ENCODE results near the gene RAP1GDS1.
"Not testable (repeated sequence)": the region's sequence is repeated elsewhere in the genome, so short reads cannot be mapped to it uniquely, and the experiment has no call there.

RAP1GDS1 gene

DNA sequence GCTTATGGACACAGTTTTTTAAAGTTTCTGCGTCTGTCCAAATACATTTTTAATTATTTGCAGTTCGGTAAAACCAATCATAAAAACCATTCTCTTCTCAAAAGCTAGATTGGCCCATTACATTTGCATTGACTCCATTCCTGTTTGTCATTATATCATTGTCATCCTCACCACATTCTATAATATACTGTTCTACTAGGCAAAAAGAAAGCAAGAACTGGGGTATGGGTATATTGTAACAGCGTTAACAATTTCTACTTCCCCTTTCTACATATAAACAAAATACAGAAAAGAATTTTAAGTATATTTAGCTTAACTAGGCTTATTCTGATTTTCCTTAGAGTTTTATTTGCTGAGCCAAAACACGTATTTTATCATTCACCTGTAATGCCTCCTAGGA is 91.8 kb downstream of the RAP1GDS1 start:
- no peaks in the 10 kb centered on the region for H3K9me3 Mint-ChIP-seq
- H3K4me3 Mint-ChIP-seq: no peak overlapping the region
- H3K27ac Mint-ChIP-seq: no peak overlapping the region
- H3K4me1 Mint-ChIP-seq (ENCODE audit: low read depth): no peaks in the 10 kb centered on the region
- peaks cover 23% of the 10 kb centered on the region for H3K36me3 Mint-ChIP-seq (ENCODE audit: low read depth)
- H3K27me3 Mint-ChIP-seq (ENCODE audit: low read depth): no peaks in the 10 kb centered on the region

- Mint-ChIP-seq H3K27me3 (ENCODE audit: low read depth) (no peaks in the 10 kb centered on the region), H3K36me3 (ENCODE audit: low read depth) (peaks cover 19% of the 10 kb centered on the region), H3K9me3 (peaks cover 4% of the 10 kb centered on the region), H3K4me1 (ENCODE audit: low read depth) (peaks cover 7% of the 10 kb centered on the region), H3K27ac (no peak overlapping the region), H3K4me3 (no peak overlapping the region)
Observed at GRCh38 chr4:98358630-98359248, 97.6 kb downstream of the RAP1GDS1 start.

GRCh38 chr4:98359646-98360045 is 98.5 kb downstream of the RAP1GDS1 start:
- Mint-ChIP-seq H3K9me3 (peaks cover 4% of the 10 kb centered on the region), H3K27ac (no peak overlapping the region), H3K4me1 (ENCODE audit: low read depth) (peaks cover 7% of the 10 kb centered on the region), H3K4me3 (no peak overlapping the region), H3K36me3 (ENCODE audit: low read depth) (peaks cover 22% of the 10 kb centered on the region), H3K27me3 (ENCODE audit: low read depth) (no peaks in the 10 kb centered on the region)

DNA sequence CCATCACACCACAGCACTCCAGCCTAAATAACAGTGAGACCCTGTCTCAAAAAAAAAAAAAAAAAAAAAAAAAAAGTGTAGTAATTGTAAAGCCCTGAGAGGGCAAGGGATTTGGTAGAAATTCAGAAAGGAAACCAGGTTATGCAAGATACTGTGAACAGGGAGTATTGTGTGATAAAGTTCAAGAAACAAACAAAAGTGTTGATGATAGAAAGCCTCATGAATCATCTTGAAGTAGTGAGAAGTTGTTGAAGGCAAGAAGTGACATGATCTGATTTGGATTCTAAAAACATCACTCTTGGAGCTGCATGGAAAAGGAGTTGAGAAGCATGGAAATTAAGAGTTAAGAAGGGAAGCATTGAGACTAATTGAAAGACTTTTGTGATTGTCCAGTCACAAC is 102.2 kb downstream of the RAP1GDS1 start:
- Mint-ChIP-seq H3K27me3 (ENCODE audit: low read depth) (no peaks in the 10 kb centered on the region), H3K9me3 (peaks cover 20% of the 10 kb centered on the region), H3K4me3 (no peak overlapping the region), H3K27ac (no peak overlapping the region), H3K36me3 (ENCODE audit: low read depth) (peaks cover 42% of the 10 kb centered on the region), H3K4me1 (ENCODE audit: low read depth) (peaks cover 7% of the 10 kb centered on the region)

DNA sequence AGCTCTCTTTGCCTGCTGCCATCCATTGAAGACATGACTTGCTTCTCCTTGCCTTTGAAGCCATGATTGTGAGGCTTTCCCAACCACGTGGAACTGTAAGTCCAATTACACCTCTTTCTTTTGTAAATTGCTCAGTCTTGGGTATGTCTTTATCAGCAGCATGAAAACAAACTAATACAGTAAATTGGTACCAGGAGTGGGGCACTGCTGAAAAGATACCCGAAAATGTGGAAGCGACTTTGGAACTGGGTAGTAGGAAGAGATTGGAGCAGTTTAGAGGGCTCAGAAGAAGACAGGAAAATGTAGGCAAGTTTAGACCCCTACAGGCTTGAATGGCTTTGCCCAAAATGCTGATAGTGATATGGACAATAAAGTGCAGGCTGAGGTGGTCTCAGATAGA is 105.1 kb downstream of the RAP1GDS1 start:
- not testable (repeated sequence) for H3K27me3 Mint-ChIP-seq (ENCODE audit: low read depth); H3K4me1 Mint-ChIP-seq (ENCODE audit: low read depth); H3K4me3 Mint-ChIP-seq; H3K27ac Mint-ChIP-seq
- Mint-ChIP-seq H3K9me3 (peaks cover 32% of the 10 kb centered on the region), H3K36me3 (ENCODE audit: low read depth) (peaks cover 43% of the 10 kb centered on the region)

DNA sequence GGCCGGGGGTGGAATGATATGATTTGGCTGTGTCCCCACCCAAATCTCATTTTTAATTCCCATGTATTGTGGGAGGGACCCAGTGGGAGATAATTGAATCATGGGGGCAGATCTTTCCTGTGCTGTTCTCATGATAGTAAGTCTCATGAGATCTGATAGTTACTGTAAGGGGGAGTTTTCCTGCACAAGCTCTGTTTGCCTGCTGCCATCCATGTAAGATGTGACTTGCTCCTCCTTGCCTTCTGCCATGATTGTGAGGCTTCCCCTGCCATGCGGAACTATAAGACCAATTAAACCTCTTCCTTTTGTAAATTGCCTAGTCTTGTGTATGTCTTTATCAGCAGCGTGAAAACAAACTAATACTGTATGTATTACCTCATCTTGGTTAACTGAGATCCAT is 106.8 kb downstream of the RAP1GDS1 start:
- H3K27me3 Mint-ChIP-seq (ENCODE audit: low read depth); H3K4me1 Mint-ChIP-seq (ENCODE audit: low read depth); H3K27ac Mint-ChIP-seq: not testable (repeated sequence)

DNA sequence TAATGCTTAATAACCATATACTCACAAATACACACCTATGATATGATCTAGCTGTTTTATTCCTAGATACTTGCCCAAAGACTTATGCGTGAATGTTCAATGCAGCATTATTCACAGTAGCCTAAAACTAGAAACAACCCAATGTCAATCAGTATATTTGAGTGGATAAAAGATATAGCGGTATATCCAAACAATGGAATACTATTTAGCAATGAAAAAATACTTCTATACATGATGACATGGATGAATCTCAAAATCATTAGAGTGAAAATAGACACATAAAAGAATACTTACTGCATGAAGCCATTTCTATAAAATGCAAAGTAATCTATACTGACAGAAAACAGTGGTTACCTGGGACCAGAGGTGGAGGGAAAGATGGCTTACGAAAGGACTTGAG is 108.1 kb downstream of the RAP1GDS1 start:
- Mint-ChIP-seq H3K4me3 (no peak overlapping the region), H3K36me3 (ENCODE audit: low read depth) (peaks cover 37% of the 10 kb centered on the region), H3K4me1 (ENCODE audit: low read depth) (no peaks in the 10 kb centered on the region), H3K9me3 (peaks cover 29% of the 10 kb centered on the region), H3K27me3 (ENCODE audit: low read depth) (no peaks in the 10 kb centered on the region), H3K27ac (no peak overlapping the region)

More for the DNA sequence above, 106.8 kb downstream of the RAP1GDS1 start:
- not testable (repeated sequence) for H3K4me3 Mint-ChIP-seq
- Mint-ChIP-seq H3K9me3 (peaks cover 32% of the 10 kb centered on the region), H3K36me3 (ENCODE audit: low read depth) (peaks cover 39% of the 10 kb centered on the region)

GRCh38 chr4:98374643-98375042 is 113.5 kb downstream of the RAP1GDS1 start:
- Mint-ChIP-seq H3K4me3 (no peak overlapping the region), H3K9me3 (peaks cover 3% of the 10 kb centered on the region), H3K4me1 (ENCODE audit: low read depth) (peaks cover 4% of the 10 kb centered on the region), H3K36me3 (ENCODE audit: low read depth) (peaks cover 11% of the 10 kb centered on the region), H3K27ac (no peak overlapping the region), H3K27me3 (ENCODE audit: low read depth) (no peaks in the 10 kb centered on the region)

GRCh38 chr4:98377559-98377958 is 116.4 kb downstream of the RAP1GDS1 start:
- no peaks in the 10 kb centered on the region for H3K27me3 Mint-ChIP-seq (ENCODE audit: low read depth)
- H3K9me3 Mint-ChIP-seq: no peaks in the 10 kb centered on the region
- peaks cover 5% of the 10 kb centered on the region for H3K36me3 Mint-ChIP-seq (ENCODE audit: low read depth)
- H3K4me1 Mint-ChIP-seq (ENCODE audit: low read depth): peaks cover 5% of the 10 kb centered on the region
- H3K4me3 Mint-ChIP-seq: no peak overlapping the region
- H3K27ac Mint-ChIP-seq: no peak overlapping the region

GRCh38 chr4:98381306-98381705 is 120.1 kb downstream of the RAP1GDS1 start:
- no peak overlapping the region for H3K27ac Mint-ChIP-seq
- H3K4me1 Mint-ChIP-seq (ENCODE audit: low read depth): peaks cover 4% of the 10 kb centered on the region
- no peak overlapping the region for H3K4me3 Mint-ChIP-seq

GRCh38 chr4:98383431-98384106 is 122.4 kb downstream of the RAP1GDS1 start:
- no peaks in the 10 kb centered on the region for H3K27me3 Mint-ChIP-seq (ENCODE audit: low read depth)
- H3K27ac Mint-ChIP-seq: no peak overlapping the region
- no peaks in the 10 kb centered on the region for H3K9me3 Mint-ChIP-seq
- H3K4me1 Mint-ChIP-seq (ENCODE audit: low read depth): peaks cover 2% of the 10 kb centered on the region
- no peak overlapping the region for H3K4me3 Mint-ChIP-seq
- peaks cover 1% of the 10 kb centered on the region for H3K36me3 Mint-ChIP-seq (ENCODE audit: low read depth)

More at GRCh38 chr4:98381306-98381705, 120.1 kb downstream of the RAP1GDS1 start:
- Mint-ChIP-seq H3K36me3 (ENCODE audit: low read depth) (peaks cover 1% of the 10 kb centered on the region), H3K9me3 (no peaks in the 10 kb centered on the region), H3K27me3 (ENCODE audit: low read depth) (no peaks in the 10 kb centered on the region)

GRCh38 chr4:98385831-98386230 is 124.6 kb downstream of the RAP1GDS1 start:
- Mint-ChIP-seq H3K4me3 (no peak overlapping the region), H3K4me1 (ENCODE audit: low read depth) (peaks cover 2% of the 10 kb centered on the region), H3K27ac (no peak overlapping the region), H3K36me3 (ENCODE audit: low read depth) (peaks cover 8% of the 10 kb centered on the region), H3K9me3 (no peaks in the 10 kb centered on the region), H3K27me3 (ENCODE audit: low read depth) (no peaks in the 10 kb centered on the region)

- Mint-ChIP-seq H3K4me1 (ENCODE audit: low read depth) (no peaks in the 10 kb centered on the region), H3K27ac (no peak overlapping the region), H3K36me3 (ENCODE audit: low read depth) (peaks cover 8% of the 10 kb centered on the region), H3K27me3 (ENCODE audit: low read depth) (no peaks in the 10 kb centered on the region), H3K9me3 (no peaks in the 10 kb centered on the region), H3K4me3 (no peak overlapping the region)
Observed at GRCh38 chr4:98387345-98388026, 126.3 kb downstream of the RAP1GDS1 start.

- Mint-ChIP-seq H3K4me1 (ENCODE audit: low read depth) (peaks cover 2% of the 10 kb centered on the region), H3K4me3 (no peak overlapping the region), H3K9me3 (peaks cover 14% of the 10 kb centered on the region), H3K36me3 (ENCODE audit: low read depth) (peaks cover 39% of the 10 kb centered on the region), H3K27ac (no peak overlapping the region), H3K27me3 (ENCODE audit: low read depth) (no peaks in the 10 kb centered on the region)
Observed at GRCh38 chr4:98394134-98394533, 132.9 kb downstream of the RAP1GDS1 start.

GRCh38 chr4:98399915-98400314 is 138.7 kb downstream of the RAP1GDS1 start:
- Mint-ChIP-seq H3K4me3 (no peak overlapping the region), H3K4me1 (ENCODE audit: low read depth) (peaks cover 2% of the 10 kb centered on the region), H3K27ac (no peak overlapping the region), H3K9me3 (peaks cover 14% of the 10 kb centered on the region), H3K27me3 (ENCODE audit: low read depth) (no peaks in the 10 kb centered on the region), H3K36me3 (ENCODE audit: low read depth) (peaks cover 29% of the 10 kb centered on the region)
